ENCODE measurements around the gene MACROD2.
"Not testable (repeated sequence)": the region's sequence is repeated elsewhere in the genome, so short reads cannot be mapped to it uniquely, and the experiment has no call there.

The MACROD2 gene

DNA sequence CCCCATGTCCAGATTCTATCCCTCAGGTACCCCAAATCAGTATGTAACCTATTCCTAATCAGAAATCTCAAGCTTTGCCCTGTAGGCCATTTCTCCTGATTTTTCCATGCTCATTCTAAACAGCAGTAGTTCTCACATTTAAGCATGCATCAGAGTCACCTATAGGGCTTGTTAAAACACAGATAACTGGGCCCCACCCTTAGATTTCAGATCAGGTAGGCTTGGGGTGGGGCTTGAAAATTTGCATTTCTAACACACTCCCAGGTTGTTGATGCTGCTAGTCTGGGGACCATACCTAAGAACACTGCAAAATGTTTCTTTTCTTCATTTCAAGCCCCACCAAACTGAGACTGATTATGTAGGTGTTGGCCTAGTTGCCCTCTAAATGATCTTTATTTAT is 963.3 kb downstream of the MACROD2 start:
- no peak overlapping the region for H3K27ac ChIP-seq
- H3K4me1 ChIP-seq: no peaks in the 10 kb centered on the region
- H4K20me1 ChIP-seq: no peaks in the 10 kb centered on the region
- H3K4me3 ChIP-seq: no peak overlapping the region
- H3K4me2 ChIP-seq: no peak overlapping the region
- no peaks in the 10 kb centered on the region for H3K36me3 ChIP-seq
- no peak for TF ChIP-seq Cebpa-rat (IDR thresholded peaks at IDR 0.05)
- no peaks in the 10 kb centered on the region for H3K27me3 ChIP-seq
- H3K9me3 ChIP-seq: no peaks in the 10 kb centered on the region
- H3K9ac ChIP-seq: no peak overlapping the region

DNA sequence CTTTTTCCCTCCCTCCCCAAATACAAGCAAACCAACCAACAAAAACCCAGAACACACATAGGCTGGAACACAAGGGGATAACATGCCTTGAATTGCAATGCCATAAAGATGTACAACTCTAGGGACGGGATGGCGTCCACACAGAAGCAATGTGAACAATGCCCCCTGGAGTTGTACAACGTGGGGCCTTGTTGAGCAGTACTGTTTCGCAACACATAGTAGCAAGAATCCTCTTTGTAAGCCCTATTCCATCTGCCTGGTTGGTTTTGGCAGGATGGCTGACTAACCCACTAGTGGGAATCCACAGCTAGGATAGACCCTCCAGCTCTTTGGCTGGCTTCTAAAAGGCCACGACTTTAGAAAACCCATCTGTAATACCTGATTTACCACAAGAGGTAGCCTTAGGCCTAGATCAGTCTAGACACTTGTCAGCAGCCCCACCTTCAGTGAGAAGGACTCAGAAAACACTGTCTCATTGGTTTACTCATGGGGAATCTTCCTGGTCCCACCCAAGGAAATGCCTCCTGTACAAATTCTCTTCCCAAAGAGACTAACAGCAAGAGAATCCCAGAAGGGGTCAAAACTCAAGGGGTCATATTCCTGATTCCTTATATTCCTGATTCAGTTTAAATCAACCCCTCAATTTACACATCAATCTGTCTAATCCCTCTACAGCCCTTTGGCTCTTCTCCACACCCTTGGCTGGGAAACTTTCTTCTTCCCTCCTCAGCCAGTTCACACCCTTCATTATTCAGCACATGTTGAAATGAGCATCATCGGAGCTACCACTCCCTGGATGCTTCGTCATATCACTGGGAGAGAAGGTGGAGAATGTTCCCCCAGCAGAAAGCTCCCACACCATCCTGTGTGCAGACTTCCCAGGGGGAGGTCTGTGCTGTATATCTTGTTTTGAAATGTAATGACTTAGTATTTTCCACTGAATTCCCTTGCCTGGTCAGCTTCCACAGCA is 964.5 kb downstream of the MACROD2 start:
- Histone ChIP-seq H3K9me3 (no peaks in the 10 kb centered on the region), H3K4me3 (no peak overlapping the region), H4K20me1 (no peaks in the 10 kb centered on the region), H3K36me3 (no peaks in the 10 kb centered on the region), H3K4me1 (no peaks in the 10 kb centered on the region), H3K27me3 (no peaks in the 10 kb centered on the region), H3K9ac (no peak overlapping the region), H3K4me2 (no peak overlapping the region), H3K27ac (no peak overlapping the region)
- TF ChIP-seq Cebpa-rat (IDR thresholded peaks at IDR 0.05): peak; percentile 76

DNA sequence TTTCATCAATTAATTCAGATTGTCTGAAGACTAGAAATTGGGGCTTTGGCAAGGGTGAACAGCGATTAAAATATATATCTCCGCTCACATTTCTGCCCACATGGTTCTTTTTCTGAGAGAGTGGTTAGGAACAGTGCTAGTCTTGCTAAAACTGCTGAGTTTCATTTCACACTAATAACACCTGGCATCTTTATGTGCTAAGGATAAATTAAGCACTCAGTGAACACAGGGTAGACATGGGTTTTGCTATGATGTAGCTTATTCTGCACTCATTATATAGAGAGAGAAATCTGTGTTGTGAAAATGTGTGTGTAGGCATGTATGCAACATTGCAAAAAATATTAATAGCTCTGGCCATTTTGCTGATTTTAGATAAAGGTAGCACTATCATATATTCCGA is 965.5 kb downstream of the MACROD2 start:
- H3K36me3 ChIP-seq: no peaks in the 10 kb centered on the region
- no peak overlapping the region for H3K4me3 ChIP-seq
- H4K20me1 ChIP-seq: no peaks in the 10 kb centered on the region
- H3K27ac ChIP-seq: no peak overlapping the region
- no peaks in the 10 kb centered on the region for H3K27me3 ChIP-seq
- no peak overlapping the region for H3K9ac ChIP-seq
- no peak overlapping the region for H3K4me2 ChIP-seq
- no peaks in the 10 kb centered on the region for H3K4me1 ChIP-seq
- TF ChIP-seq Cebpa-rat (IDR thresholded peaks at IDR 0.05): no peak
- H3K9me3 ChIP-seq: no peaks in the 10 kb centered on the region

DNA sequence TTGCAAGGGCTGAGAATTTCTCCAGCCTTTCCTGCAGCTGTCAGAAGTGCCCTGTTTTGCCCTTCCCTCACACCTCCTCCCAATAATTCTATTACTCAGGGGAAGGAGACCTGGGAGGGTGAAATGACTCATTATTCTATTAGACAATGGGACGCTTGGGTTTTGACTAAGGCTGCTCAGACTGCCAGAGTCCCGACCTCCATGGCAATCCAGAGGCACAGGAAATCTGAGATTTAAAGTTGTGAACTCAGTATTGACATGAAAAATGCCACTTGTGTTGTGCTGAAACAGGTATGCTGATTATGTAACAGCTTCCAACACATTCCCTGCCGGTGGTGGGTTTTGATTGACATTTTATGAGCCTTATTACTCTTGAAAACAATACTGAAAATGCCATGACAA is 967.9 kb downstream of the MACROD2 start:
- H3K36me3 ChIP-seq: no peaks in the 10 kb centered on the region

DNA sequence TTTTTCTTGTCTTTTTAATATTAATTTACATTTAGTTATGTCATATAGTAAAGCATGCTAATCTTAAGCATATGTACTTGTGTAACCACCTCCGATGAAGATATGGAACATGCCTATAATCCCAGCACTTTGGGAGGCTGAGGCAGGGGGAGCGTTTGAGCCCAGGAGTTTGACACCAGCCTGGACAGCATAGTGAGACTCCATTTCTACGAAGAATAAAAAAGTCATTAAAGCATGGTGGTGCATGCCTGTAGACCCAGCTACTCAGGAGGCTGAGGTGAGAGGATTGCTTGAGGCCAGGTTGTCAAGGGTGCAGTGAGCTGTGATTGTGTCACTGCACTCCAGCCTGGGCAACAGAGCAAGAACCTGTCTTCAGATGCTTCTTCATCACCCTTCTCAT is 970.9 kb downstream of the MACROD2 start:
- H4K20me1 ChIP-seq: no peaks in the 10 kb centered on the region
- TF ChIP-seq Cebpa-rat (IDR thresholded peaks at IDR 0.05): no peak
- H3K27me3 ChIP-seq: no peaks in the 10 kb centered on the region
- H3K27ac ChIP-seq: no peak overlapping the region
- no peak overlapping the region for H3K4me3 ChIP-seq
- no peaks in the 10 kb centered on the region for H3K9me3 ChIP-seq
- H3K9ac ChIP-seq: no peak overlapping the region
- no peaks in the 10 kb centered on the region for H3K36me3 ChIP-seq
- no peak overlapping the region for H3K4me2 ChIP-seq
- H3K4me1 ChIP-seq: no peaks in the 10 kb centered on the region

More for the DNA sequence above, 967.9 kb downstream of the MACROD2 start:
- TF ChIP-seq Cebpa-rat (IDR thresholded peaks at IDR 0.05): no peak
- Histone ChIP-seq H3K27me3 (no peaks in the 10 kb centered on the region), H4K20me1 (no peaks in the 10 kb centered on the region), H3K9me3 (no peaks in the 10 kb centered on the region), H3K9ac (no peak overlapping the region), H3K27ac (no peak overlapping the region), H3K4me2 (no peak overlapping the region), H3K4me3 (no peak overlapping the region), H3K4me1 (no peaks in the 10 kb centered on the region)

DNA sequence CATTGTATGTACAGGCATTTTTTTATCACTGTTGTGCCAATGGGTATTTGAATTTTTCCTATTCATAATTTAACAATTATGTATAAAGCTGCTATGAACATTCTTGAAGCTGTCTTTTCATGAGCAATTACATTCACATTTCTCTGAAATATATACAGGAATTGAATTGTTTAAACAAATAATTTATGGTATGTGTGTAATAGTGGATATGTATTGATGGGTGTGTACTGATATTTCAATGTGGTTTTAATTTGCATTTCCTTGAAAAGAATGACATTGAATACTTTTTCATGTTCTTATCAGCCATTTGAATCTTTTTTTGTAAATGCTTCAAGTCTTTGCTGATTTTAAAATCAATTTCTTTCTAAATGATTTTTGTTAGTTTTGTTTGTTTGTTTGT is 971.5 kb downstream of the MACROD2 start:
- H3K4me2 ChIP-seq: no peak overlapping the region
- no peaks in the 10 kb centered on the region for H3K9me3 ChIP-seq
- no peak overlapping the region for H3K27ac ChIP-seq
- no peak overlapping the region for H3K4me3 ChIP-seq
- no peaks in the 10 kb centered on the region for H4K20me1 ChIP-seq
- no peaks in the 10 kb centered on the region for H3K4me1 ChIP-seq
- H3K36me3 ChIP-seq: no peaks in the 10 kb centered on the region
- no peak for TF ChIP-seq Cebpa-rat (IDR thresholded peaks at IDR 0.05)
- no peak overlapping the region for H3K9ac ChIP-seq
- no peaks in the 10 kb centered on the region for H3K27me3 ChIP-seq

DNA sequence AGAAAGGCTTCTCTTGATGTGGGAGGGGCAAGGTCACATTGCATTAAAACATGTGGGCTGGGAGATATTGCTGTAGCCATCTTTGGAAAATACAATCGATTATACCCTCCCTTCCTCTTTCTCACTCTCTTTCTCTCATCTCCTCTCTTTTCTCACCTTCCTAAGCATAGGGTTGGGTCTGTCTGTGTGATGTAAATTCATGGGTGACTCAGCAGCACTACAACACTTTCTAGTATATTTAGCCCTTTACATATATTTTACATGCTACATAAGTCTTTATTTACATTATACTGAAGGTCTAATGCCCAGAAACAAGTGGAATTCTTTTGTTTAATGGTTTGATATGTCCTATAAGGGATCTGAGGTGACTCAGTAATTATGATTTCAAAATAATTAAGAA is 976.9 kb downstream of the MACROD2 start:
- no peak overlapping the region for H3K4me2 ChIP-seq
- H3K4me3 ChIP-seq: no peak overlapping the region
- no peaks in the 10 kb centered on the region for H3K36me3 ChIP-seq
- H3K9ac ChIP-seq: no peak overlapping the region
- no peaks in the 10 kb centered on the region for H3K27me3 ChIP-seq
- no peaks in the 10 kb centered on the region for H3K4me1 ChIP-seq
- H3K27ac ChIP-seq: no peak overlapping the region
- TF ChIP-seq Cebpa-rat (IDR thresholded peaks at IDR 0.05): no peak
- no peaks in the 10 kb centered on the region for H3K9me3 ChIP-seq
- H4K20me1 ChIP-seq: no peaks in the 10 kb centered on the region

DNA sequence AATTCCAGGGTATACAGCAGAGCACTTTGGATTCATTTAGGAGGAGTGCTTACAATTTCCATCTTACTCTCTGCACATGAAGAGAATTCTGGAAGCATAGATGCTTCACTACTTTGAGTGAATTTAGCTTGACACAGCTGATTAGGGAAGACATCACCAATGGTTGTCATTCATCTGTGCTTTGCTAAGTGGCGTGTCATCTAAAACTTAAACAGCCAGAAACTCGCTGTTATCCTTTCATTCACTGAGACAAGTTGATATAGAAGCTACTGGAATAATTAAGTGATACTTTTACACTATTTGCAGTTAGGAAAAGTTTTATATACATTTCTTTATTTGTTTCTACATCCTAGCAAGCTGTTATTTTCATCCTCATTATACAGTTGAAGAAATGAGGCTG is 977.4 kb downstream of the MACROD2 start:
- H3K9me3 ChIP-seq: no peaks in the 10 kb centered on the region
- H3K36me3 ChIP-seq: no peaks in the 10 kb centered on the region
- H4K20me1 ChIP-seq: no peaks in the 10 kb centered on the region
- H3K27ac ChIP-seq: no peak overlapping the region
- no peaks in the 10 kb centered on the region for H3K4me1 ChIP-seq
- no peak overlapping the region for H3K4me3 ChIP-seq
- H3K27me3 ChIP-seq: no peaks in the 10 kb centered on the region
- H3K9ac ChIP-seq: no peak overlapping the region
- no peak for TF ChIP-seq Cebpa-rat (IDR thresholded peaks at IDR 0.05)
- no peak overlapping the region for H3K4me2 ChIP-seq

DNA sequence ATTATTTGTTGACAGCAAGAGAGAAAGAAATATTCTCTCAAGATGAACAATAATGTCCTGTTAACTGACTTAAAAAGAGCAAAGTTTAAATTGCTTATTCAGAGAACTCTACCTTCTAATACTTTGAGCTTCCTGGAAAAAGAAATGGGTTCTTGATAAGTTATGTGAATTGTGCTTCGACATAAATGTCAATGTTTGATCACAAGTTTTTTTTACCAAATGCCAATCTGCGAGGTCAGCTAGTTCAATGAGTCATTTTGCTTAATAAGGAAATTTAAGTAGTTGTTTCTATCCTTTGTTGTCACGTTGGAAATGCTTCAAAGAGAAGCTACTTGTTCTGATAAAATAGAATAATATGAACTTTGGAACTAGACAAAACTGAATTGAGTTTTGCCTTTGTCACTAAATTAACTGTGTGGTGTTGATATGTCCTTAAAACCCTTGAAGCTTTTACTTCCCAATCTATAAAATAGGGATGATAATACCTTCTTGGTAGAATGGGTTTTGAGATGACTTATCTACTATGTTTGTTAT is 984.2 kb downstream of the MACROD2 start:
- Histone ChIP-seq H3K27ac (no peak overlapping the region), H3K4me1 (no peaks in the 10 kb centered on the region)

DNA sequence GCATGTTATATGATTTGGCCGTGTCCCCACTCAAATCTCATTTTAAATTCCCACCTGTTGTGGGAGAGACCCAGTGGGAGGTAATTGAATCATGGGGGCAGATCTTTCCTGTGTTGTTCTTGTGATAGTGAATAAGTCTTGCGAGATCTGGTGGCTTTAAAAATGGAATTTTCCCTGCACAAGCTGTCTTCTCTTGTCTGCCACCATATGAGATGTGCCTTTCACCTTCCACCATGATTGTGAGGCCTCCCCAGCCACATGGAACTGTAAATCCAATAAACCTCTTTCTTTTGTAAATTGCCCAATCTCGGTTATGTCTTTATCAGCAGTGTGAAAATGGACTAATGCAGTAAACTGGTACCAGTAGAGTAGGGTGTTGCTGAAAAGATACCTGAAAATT is 986.2 kb downstream of the MACROD2 start:
- H3K27ac ChIP-seq, H3K27me3 ChIP-seq, H3K4me3 ChIP-seq, H3K4me1 ChIP-seq, H3K36me3 ChIP-seq, H3K9ac ChIP-seq, H3K4me2 ChIP-seq, H4K20me1 ChIP-seq: not testable (repeated sequence)
- peaks cover 29% of the 10 kb centered on the region for H3K9me3 ChIP-seq

More for the DNA sequence above, 984.2 kb downstream of the MACROD2 start:
- peaks cover 29% of the 10 kb centered on the region for H3K9me3 ChIP-seq
- no peaks in the 10 kb centered on the region for H4K20me1 ChIP-seq
- no peak overlapping the region for H3K9ac ChIP-seq
- TF ChIP-seq Cebpa-rat (IDR thresholded peaks at IDR 0.05): no peak
- H3K36me3 ChIP-seq: no peaks in the 10 kb centered on the region
- H3K27me3 ChIP-seq: no peaks in the 10 kb centered on the region
- no peak overlapping the region for H3K4me3 ChIP-seq
- no peak overlapping the region for H3K4me2 ChIP-seq

DNA sequence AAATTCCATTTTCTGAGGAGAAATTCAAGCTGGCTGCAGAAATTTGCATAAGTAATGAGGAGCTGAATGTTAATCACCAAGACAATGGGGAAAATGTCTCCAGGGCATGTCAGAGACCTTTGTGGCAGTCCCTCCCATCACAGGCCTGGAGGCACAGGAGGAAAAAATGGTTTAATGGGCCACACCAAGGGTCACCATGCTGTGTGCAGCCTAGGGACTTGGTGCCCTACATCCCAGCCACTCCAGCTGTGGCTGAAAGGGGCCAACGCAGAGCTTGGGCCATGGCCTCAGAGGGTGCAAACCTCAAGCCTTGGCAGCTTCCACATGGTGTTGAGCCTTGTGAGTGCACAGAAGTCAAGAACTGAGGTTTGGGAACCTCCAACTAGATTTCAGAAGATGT is 987.0 kb downstream of the MACROD2 start:
- peaks cover 29% of the 10 kb centered on the region for H3K9me3 ChIP-seq
- not testable (repeated sequence) for H3K4me1 ChIP-seq, H3K9ac ChIP-seq, H3K27ac ChIP-seq, H4K20me1 ChIP-seq, H3K4me2 ChIP-seq, H3K36me3 ChIP-seq, H3K4me3 ChIP-seq, H3K27me3 ChIP-seq

Data from BLaER1 (cell line).